GM18868 (cell line): ENCODE results near the gene CFAP58.

ENCODE experiments used
- ATAC-seq: cut with Tn5 transposase; IDR thresholded peaks from one replicate; pipeline ENCODE4 v1.9.1; 2021; ENCODE audit warnings: mild to moderate bottlenecking, moderate library complexity; ENCODE audit not compliant: unreplicated experiment

Gene CFAP58, protein sequence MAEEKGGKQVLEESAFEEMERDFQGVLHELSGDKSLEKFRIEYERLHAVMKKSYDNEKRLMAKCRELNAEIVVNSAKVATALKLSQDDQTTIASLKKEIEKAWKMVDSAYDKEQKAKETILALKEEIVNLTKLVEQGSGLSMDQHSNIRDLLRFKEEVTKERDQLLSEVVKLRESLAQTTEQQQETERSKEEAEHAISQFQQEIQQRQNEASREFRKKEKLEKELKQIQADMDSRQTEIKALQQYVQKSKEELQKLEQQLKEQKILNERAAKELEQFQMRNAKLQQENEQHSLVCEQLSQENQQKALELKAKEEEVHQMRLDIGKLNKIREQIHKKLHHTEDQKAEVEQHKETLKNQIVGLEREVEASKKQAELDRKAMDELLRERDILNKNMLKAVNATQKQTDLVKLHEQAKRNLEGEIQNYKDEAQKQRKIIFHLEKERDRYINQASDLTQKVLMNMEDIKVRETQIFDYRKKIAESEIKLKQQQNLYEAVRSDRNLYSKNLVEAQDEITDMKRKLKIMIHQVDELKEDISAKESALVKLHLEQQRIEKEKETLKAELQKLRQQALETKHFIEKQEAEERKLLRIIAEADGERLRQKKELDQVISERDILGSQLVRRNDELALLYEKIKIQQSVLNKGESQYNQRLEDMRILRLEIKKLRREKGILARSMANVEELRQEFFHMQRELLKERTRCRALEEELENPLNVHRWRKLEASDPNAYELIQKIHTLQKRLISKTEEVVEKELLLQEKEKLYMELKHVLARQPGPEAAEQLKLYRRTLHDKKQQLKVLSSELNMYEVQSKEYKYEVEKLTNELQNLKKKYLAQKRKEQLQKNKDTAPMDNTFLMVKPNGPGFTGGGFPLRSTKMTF

DNA sequence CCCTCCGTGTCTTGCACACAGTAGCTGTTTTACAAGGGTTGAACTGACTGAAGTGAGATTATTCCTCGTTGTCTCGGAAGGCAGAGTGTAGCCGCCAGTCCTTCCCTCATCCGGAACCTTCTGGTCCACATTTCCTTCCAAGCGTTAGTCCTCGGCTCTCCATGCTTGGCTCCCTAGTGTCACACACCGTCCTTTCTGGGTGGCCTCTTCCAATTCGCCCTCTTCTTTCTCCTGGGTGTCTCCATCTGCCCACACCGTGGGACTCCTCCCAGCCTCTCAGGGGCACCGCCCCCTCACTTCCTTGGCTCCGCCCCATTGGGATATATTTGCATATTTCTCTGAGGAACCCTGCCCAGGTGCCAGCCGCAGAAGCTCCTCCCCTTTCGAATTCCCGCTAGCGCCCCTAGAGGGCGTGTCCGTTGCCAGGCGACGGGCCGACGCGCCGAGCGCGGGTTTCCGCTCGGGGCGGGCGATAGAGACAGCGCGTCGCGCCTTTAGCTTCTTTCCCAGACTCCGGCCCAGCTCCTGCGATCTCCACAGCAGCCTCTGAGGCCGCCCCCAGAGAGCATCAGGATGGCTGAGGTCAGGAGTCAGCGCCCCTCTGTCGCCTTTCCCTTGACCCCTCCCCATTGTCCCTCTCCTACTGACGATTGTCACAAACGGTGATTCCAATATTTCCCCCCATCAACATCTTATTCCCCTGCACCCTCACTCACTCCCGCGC, at the start of gene CFAP58:
Gene CFAP58, plus strand, starts transcription at position 509 of the 724 bp plus-strand sequence. Its CDS starts 65 bp downstream, at position 574.
- peak; percentile 55 for ATAC-seq

DNA sequence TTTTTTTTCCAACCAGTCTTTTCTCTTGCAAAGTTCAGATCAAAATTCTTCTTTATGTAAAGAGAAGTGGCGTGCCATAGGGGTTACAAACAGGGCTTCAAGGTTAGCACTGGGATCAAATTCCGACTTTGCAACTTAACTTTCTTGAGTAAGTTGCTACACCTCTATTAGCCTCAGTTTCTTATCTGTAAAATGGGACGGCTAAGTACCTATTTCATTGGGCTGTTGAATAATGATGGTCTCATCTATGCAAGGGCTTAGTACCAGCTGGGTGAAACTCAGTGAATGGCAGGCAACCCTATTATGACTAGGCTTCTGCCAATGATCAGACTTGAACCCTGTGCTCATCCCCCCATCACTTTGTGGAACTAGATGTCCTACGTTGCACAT, 49.3 kb upstream of the CFAP58 start:
- ATAC-seq, result no peak

DNA sequence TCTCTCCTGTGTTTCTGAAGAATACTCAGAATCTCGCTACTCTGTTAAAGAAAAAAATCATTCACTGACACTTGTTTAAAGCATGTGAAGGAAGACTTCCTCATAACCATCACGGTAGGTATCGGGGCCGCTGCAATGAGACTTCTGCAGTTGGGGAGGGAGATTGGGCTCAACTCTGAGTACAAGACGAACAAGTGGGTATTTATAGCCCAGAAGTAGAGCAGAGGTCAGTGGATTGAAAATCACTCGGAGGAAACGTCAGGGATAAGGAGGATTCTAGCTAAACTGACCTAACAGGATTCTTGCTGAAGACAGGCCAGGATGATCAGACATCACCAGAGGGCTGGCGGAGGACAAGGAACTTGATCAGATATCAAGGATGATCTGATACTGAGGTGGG, 48.7 kb upstream of the CFAP58 start:
- no peak for ATAC-seq

DNA sequence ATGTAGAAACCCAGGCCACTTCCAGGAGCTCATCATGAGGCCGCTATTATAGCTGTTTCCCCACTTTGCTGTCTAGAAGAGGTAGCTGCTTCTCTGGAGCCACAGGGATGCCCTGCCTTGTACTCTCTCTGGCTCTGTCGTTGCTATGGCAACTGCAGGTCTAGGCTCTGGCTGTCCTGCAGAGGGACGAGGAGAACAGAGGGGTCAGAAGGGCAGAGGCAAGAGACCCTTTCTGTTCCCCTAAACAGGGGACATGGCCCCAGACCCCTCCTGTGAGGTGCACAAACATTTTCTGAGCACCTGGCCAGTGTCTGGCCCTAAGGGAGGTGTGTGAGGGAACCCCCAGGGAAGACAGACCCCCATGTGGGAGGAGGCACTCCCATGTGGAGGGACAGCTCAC, 46.7 kb upstream of the CFAP58 start:
- no peak for ATAC-seq

DNA sequence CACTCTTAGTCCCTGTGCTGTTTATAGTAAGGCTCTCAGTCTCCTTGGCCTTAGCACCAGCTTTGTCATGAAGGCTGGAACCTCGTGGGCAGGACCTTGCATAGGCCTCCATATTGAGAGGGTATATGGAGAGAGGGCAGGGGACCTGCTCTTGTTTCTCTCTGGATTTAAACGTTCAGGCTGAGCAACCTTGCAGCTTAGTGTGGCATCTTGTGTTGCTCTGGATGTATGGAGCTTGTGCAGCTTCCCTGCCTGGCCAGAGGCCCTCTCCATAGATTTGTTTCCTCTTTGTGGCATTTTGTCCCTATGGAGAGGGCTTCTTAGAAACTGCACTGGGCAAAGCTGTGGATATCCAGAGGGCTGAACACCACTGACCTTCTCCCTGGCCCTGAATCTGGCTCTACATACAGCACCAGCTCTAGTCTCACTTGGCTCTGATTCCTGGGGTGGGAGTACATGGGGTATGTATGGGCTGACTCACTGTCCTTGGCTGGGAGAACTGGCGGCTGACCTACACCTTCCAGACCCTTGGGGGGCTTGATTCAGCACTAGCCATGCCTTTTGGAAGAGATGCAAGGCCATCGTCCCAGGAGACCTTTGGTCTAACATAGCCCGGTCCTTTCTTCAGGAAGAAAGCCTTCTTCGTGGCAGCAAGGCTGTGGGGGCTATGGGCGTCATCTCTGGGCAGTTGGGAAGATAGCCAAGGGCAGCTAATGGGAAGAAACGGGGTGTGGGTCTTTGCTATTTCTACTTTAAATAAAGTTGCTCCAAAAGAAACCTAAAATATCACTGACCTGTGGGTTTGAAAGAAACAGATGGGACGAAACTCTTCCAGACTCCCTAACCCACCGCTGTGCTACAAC, 45.8 kb upstream of the CFAP58 start:
- ATAC-seq, result no peak

DNA sequence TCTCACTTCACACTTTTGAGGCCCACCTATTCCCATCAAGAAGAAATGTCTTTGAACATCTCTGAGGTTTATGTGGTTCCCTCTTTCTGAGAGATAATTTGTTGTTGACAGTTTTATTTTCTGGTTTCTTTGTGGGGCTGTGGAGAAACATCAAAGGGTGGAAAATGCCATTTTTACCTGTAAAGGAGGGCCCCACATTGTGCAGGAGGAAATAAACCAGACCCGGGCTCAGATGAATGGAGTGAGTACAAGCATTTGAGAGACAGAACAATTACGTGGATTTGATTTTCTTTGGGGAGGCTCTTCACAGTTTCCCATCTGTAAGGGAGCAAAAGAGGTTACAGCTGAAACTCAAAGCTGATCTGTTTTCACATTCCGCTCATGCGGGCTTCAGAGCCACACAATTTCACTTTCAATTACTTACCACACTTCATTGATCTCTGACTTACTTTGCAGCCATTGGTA, 45.2 kb upstream of the CFAP58 start:
- peak; percentile 77 for ATAC-seq

DNA sequence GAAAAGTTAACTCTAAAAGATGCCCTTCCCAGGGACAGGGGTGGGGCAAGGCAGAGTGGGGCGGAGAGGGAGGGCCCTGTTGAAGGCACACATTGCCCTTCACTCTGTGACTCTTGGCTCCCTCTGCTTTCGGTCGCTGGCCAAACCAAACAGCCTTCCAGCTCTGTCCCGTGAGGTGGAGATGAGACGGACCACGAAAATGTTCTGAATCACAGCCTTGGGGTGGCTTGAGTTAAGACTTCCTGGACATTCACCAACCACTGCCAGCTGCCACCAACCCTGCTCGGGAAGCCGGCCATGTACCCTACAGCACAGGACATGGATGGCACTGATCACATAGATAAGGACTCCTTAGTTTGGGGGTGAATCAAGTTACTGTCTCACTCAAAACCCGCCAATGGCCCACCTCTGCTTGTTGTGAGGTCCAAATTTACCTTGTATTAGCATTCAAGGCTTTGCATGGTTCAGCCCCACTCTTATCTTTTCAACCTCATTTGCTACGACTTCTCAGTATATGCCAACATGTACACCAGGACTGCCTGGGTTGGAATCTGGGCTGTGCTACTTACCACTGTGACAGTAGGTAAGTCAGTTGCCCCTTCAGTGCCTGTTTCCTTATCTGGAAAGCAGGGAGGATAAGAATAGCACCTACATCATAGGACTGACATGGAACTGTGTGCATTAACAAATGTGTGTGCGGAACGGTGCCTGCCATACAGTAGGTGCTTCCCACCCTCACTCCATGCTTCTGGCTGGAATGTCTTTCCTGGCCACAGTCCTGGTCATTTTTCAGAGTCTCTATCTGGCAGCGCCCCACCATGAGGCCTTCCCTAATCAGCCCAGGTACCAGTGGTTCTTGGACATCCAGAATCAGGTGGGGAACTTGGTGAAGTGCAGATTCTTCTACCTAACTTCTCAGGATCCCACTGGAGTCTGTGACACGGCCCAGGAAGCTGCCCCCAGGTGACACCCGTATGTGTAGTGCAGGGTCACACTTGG, 43.4 kb upstream of the CFAP58 start:
- ATAC-seq, result no peak

DNA sequence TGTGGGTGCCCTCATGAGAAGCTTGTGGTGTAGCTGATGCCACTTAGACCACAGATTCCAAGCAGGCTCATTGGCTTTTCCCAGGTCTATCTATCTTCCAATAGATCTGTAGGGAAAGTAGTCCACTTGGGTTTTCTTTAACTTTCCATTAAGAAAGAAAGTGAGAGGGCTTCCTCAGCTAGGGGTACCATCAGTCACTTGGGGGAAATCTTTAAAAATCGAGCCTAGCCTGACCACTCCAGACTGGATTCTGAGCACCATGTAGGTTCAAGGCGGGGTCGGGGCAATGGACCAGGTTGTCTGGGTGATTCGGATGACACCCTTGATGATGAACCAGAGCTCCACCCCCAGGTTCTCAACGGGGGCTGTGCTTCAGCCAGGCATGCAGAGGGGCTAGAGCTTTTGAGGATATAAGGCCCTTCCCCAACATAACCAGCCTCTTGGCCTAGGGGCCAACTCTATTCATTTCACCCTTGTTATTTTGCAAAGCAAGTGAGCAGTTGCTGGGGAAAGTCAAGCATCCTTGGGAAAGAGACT, 42.4 kb upstream of the CFAP58 start:
- no peak for ATAC-seq

DNA sequence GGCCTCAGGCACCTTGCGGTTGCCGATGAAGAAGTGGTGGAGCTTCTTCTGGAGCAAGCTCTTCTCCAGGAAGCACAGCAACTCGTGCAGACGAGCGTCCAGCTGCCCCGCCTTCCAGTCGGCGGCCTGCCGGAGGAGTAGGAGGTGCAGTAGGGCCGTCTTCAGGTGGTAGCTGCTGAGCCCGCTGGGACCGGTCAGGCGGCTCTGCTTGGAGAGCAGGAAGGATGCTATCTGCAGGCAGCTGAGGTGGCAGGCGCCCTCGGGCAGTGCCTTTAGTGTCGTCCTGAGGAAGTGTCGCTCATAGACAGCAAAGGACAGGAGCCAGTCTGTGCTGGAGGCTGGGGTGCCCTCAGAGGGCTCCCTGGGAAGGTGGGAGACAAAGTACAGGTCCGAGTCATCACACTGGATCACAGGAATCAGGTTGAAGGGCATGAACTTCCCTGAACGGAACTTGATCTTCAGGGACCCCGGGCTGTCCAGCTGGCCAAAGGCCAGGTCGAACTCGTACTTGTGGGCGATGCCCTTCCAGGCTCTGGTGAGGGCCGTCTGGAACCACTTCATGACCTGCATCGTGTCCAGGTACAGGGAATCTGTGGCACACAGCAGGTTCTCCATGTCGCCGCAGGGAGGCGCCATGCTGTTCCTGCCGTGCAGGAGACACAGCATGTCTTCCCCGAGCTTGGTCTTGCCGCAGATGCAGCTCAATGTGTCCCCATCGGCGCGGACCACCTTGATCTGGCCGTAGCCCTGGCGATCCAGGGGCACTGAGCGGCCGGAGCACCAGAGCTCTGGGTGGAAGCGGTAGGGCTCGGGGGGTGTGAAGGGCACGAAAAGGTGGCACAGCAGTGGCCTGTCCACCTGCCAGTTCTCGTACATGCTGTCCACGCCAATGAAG, 38.8 kb upstream of the CFAP58 start:
- no peak for ATAC-seq

DNA sequence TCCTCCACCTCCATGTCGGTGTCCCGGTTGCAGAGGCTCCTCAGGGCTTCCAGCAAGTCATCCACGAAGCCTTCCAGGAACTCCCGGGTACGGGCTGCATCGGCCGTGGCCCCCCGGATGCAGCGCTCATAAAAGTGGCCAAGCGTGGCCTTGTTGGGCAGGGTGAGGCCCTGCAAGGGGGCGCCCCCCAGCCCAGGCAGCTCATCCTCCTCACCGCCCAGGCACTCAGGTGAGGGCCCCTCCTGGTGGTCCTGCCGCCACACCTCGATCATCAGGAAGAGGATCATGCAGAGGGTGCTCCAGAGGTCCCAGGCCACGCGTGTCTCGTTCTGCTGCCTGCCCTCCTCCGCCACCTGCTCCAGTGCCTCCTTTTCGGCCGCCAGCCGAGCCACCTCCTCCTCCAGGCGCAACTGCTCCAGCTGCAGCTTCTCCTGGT, 38.1 kb upstream of the CFAP58 start:
- ATAC-seq, result no peak

DNA sequence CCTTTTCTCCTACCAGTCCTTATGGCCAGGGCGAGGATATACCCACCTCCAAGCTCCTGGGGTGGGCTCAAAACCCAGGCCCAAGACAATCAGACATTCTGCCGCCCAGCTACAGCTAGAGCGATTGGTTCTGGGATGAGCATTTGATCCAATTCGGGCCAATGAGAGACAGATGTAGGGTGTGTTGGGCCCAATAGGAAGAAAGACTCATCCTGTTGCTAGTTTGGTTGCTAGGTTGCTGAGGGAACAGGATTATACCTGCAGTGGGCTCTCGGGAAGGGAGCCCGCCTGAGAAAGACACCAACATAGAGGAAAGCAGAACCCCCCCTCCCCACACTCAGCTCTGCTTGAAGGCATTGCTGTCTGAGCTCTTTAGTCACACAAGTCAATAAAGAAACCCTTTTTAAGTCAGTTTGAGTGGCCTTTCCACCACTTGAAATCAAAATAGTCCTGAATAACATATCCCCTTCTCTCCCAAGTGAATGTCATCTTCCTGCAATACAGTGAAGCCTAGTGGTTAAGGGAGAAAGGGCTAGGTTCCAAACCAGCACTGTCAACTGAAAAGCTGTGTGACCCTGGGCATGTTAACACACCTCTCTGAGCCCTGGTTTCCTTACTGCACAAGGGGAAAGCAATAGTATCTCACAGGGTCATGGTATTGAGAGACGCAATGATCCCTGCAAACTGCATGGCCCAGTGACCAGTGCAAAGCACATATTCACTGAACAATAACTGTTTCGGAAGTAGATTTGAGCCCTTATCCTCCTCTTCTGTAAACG, 37.1 kb upstream of the CFAP58 start:
- no peak for ATAC-seq

DNA sequence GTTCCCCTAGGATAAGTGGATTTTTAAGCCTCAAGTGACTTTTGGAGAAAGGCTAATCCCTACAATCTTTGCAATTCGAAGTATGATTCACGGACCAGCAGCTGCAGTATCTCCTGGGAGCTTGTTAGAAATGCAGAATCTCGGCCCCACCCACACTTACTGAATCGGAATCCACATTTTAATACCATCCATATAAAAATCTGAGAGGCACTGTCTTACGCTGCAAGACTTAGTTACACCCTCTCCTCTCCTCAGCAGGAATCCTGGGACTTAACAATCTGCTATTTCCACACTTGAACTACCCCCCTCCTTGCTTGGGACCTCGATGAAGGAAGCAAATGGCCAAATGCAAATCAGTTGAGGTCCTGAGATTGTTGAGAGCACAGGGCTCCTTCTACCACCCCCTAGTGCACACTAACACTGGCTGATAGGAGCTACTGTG, 36.3 kb upstream of the CFAP58 start:
- ATAC-seq, result no peak

DNA sequence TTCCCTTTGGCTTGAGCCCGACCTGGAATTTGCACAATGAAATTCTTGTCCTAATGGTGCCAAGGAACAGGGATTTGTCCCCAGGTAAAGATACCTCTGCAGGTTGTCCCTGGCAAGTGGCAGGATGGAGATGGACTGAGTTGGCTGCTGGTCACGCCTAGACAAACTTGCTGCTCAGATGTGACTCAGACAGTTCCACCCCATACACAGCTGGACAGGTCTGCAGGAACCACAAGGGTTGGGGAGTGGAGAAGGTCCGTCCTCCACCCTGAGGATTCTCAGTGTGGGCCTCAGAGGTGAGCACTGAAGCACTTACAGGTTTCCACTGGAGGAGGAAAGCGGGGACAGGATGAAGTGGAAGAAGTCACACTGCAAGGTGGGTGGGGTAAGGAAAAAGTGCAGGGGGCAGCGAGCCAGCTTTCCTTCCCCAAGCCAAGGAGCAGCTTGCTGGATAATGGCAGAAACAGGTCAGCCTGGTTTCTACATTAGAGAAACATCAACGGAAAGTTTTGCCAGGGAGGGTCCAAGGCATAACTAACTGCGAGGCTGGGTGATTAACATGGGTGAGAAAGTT, 35.8 kb upstream of the CFAP58 start:
- no peak for ATAC-seq

DNA sequence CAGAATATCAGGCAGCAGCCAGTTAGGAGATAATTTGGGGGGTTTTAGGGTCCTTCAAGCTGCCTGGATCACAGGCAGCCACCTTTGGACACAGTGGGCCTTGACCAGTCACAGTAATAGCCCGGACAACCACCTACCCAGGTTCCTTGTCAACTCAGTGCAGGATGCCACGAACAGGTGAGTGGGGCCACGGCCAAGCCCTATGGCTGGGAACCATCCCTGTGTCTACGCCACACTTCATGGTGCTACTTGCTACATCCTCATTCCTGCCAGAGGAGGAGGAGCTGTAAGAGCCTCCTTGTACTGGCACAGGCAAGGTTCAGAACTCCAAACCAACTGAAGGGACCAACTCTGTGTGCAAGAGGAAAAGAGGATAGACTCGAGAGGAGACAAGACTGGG, 35.3 kb upstream of the CFAP58 start:
- no peak for ATAC-seq

DNA sequence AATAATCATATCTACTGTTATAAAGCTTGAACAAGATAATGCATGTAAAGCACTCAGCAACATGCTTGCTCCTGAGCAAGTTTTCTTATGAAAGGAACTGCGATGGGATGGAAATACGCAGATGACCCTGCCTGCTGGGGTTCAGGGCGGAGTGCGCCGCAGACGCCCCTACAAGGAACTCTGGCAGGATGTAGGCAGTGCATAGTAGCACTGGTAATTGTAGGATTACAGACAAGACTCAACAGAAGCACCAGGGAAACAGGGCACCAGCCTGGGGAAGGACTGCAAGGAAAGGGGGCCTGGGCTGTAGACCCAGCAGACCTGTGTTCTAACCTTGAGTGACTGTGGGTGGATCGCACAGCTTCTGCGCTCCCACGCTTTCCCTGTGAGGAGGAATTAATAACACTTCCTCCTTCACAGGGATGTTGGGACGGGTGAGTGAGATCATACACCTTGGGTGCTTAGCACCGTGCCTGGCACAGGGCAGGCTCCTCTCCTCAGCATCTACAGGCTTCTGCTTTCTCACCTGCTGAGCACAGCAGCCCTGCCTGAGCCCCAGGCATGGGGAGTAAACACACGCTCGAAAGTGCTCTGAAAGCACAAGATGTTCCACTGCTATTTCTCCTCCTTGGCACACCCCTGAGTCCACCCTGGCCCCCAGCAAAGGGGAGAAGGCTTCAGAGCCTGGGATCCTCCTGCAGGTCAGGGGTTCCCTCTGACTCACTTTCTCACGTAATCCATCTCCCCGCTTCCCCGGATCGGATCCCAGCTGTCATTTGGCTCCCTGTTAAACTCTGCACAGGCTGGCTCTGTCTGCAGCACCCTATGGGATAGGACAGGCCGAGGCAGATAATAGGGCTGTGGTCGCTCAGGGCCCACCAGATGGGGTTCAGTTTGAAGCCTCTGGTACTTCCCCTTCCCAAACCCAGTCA, 34.6 kb upstream of the CFAP58 start:
- ATAC-seq, result no peak

DNA sequence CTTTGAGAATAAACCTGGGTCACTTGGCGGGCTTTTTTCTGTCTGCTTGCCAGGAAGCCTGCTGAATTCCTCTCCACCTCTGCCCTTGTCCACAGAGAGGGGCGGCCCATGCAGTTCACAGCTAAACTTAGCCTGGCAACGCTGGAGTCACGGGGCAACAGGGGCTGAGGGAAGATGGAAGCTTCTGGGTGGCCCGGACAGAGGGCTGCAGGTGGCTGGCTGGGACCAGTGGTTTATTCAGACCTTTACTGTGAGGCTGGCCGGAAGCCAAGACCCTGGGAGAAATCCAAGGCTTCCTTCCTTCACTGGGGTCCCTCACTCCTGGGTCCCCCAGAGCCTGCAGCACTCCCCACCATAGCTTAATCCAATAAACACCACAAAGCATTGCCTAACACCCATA, 32.4 kb upstream of the CFAP58 start:
- ATAC-seq, result no peak
